Activated CD8-positive, alpha-beta T cell treated with anti-CD3 and anti-CD28 coated beads, Interleukin-2, amount 10 ng/mL, durations not matched to agents 7 days and 5 days (primary cell): Measurements from ENCODE around the gene KNDC1. TPM values are rescaled to one million over a fixed set of nuclear protein-coding genes. Genes with fewer than 3 reads are reported as not detected.
"Not testable (repeated sequence)": the region's sequence is repeated elsewhere in the genome, so short reads cannot be mapped to it uniquely, and the experiment has no call there.

Source experiments
- ATAC-seq: fragments of 150-1000 bp; cut with Tn5 transposase; one replicate; pipeline ENCODE4 v1.10.0; 2021; ENCODE audit warnings: moderate library complexity
- CTCF ChIA-PET: fragments of 350-600 bp; sonication (Branson Sonifier 250); formaldehyde crosslinking; loops from one replicate; lab custom pipeline; 2021; ENCODE audit warnings: antibody characterized with exemption; lab: Charles Lee
- POLR2A ChIA-PET: fragments of 350-600 bp; sonication (Branson Sonifier 250); formaldehyde crosslinking; loops from one replicate; lab custom pipeline; 2021; ENCODE audit warnings: antibody characterized with exemption; lab: Charles Lee
- DNase-seq: peaks from one replicate; pipeline ENCODE4 v3.0.0-alpha.2; 2020
- H3K27ac Mint-ChIP-seq: one replicate; pipeline ENCODE4 v1.8.0; 2021; ENCODE audit warnings: mild to moderate bottlenecking, mixed read lengths
- H3K27me3 Mint-ChIP-seq: one replicate; pipeline ENCODE4 v1.8.0; 2021; ENCODE audit warnings: low read depth, mixed read lengths
- H3K36me3 Mint-ChIP-seq: one replicate; pipeline ENCODE4 v1.8.0; 2021; ENCODE audit warnings: low read depth, mixed read lengths
- H3K4me1 Mint-ChIP-seq: one replicate; pipeline ENCODE4 v1.8.0; 2021; ENCODE audit warnings: low read depth, mixed read lengths
- H3K4me3 Mint-ChIP-seq: one replicate; pipeline ENCODE4 v1.8.0; 2021; ENCODE audit warnings: mild to moderate bottlenecking, mixed read lengths
- H3K9me3 Mint-ChIP-seq: one replicate; pipeline ENCODE4 v1.8.0; 2022; ENCODE audit warnings: mixed read lengths; ENCODE audit not compliant: insufficient read depth
- total RNA-seq, 2 experiments: library from RNA; stranded (reverse); gene quantifications; one replicate each; pipeline ENCODE4 v1.2.3, GENCODE V29; 2021

KNDC1 gene
- total RNA-seq, 2 experiments from 2014 or later = 0.21 to 0.32 TPM

DNA sequence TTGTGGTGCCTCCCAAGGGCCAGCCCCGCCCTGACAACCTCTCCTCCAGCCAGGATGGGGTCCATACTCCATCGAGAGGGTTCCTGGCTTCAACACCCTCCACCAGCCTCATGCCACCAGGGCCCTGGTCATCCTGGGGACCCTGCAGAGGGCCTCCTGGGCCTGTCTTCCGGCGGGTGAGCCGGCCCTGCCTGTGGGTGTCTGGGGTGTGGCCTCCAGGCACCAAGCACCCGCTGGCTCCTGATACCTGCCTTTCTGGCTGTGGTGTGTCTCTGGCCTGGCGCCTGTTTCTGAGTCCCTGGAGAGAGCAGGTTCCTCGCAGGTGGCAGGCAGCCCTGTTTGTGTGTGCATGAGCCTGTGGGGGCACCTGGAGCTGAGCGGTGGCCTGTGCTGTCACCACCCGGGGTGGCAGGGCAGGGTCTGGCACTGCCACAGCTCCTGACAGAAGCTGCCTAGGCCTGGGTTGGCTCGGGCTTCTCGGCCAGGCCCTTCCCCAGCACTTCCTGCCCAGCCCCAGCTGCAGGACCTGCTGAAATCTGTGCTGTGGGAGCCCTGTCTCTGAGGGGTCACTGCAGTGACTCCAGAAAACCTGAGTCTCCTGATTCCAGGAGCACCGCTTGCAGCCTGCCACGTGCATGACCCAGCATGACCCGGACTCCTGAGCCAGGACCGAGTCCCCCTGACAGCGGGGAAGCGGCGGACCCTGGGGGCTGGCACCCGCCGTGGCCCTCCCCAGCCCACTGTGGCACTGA is 98.2 kb downstream of the KNDC1 start:
- DNase-seq = peak; percentile 66
- no peaks in the 10 kb centered on the region for H3K9me3 Mint-ChIP-seq
- peak; percentile 18 for ATAC-seq
- H3K27ac Mint-ChIP-seq = peak overlapping the region; percentile 95
- H3K27me3 Mint-ChIP-seq = peaks cover 2% of the 10 kb centered on the region
- ChIA-PET CTCF (interaction anchor here (1.1 to 4.1 kb wide), 7 partner anchors 17 to 115 kb away, joined by 3 to 14 read pairs (median 6); no protein-coding TSS in a partner anchor), POLR2A (interaction anchor here (0.8 to 1.5 kb wide), 2 partner anchors 17 to 20 kb away, joined by 4 to 5 read pairs; no protein-coding TSS in a partner anchor)
- peaks cover 8% of the 10 kb centered on the region for H3K36me3 Mint-ChIP-seq
- H3K4me1 Mint-ChIP-seq = peaks cover 61% of the 10 kb centered on the region
- peak overlapping the region; percentile 62 for H3K4me3 Mint-ChIP-seq

DNA sequence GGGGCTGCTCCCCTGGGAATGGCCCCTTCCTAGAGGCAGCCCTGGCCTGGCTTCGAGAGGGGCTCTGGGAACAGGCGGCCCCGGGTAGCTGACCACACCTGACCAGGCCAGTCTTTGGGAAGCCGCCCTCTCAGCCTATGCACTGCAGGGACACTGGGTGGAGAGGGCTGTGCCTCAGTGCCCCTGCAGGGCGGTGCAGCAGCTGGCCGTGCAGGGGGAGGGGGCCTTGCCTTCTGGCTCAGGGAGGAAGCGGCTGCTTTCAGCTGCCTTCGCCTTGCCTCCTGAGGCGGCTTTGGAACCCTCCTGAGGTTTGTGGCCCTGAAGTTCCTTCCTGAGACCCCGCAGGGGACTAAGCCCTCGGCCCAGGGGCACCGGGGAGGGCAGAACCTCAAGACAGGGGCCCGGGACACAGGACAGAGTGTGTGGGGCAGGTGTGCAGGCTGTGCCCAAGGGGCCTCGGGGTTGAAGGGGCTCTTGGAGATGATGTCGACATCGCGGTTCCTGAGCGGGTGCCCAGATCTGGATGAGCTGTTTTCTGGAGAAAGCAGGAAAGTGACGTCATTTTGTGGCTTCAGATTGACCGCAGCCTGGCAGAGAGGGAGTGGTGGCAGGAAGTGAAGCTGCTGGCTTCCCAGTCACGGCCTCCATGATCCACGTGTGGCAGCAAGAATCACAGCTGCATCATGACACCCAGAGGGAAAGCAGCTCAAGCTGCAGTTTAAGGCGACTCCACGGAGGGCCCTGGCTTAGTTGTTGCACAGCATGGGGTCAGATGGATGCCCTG is 99.0 kb downstream of the KNDC1 start:
- POLR2A ChIA-PET = interaction anchor here (0.7 to 1.5 kb wide), 5 partner anchors 16 to 19 kb away, joined by 3 to 7 read pairs (median 4); no protein-coding TSS in a partner anchor
- Mint-ChIP-seq H3K27ac (peak overlapping the region; percentile 95), H3K4me1 (peaks cover 69% of the 10 kb centered on the region), H3K9me3 (no peaks in the 10 kb centered on the region), H3K27me3 (peaks cover 2% of the 10 kb centered on the region), H3K36me3 (peaks cover 10% of the 10 kb centered on the region), H3K4me3 (peak overlapping the region; percentile 60)
- CTCF ChIA-PET = interaction anchor here (0.7 to 4.1 kb wide), 8 partner anchors 16 to 262 kb away, joined by 3 to 14 read pairs (median 6); no protein-coding TSS in a partner anchor
- peak; percentile 39 for ATAC-seq
- DNase-seq = peak; percentile 89

DNA sequence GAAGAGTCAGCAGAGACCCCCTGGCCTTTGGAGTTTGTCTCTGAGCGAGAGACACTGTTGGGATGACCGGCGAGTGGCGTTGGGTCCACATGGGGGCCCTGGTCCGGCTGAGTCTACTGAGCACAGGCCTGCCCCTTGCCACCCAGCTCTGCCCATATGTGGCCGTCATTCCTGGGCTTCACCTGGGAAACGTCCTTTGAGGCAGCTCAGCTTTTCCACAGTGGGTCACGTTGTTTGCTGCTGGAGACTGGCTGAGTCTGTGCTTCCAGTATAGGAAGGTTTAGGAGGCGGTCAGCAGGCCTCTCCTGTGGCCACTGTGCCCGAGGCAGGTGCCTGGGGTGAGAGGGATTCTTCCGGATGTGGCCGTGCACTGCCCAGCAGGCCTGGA is 99.6 kb downstream of the KNDC1 start:
- DNase-seq = no peak
- POLR2A ChIA-PET = interaction anchor here (0.7 to 1.0 kb wide), 3 partner anchors 15 to 18 kb away, joined by 3 to 7 read pairs (median 3); no protein-coding TSS in a partner anchor
- Mint-ChIP-seq H3K9me3 (no peaks in the 10 kb centered on the region), H3K36me3 (peaks cover 14% of the 10 kb centered on the region), H3K27ac (peak overlapping the region; percentile 95), H3K27me3 (peaks cover 2% of the 10 kb centered on the region), H3K4me3 (peak overlapping the region; percentile 60), H3K4me1 (peaks cover 75% of the 10 kb centered on the region)
- no peak for ATAC-seq
- CTCF ChIA-PET = interaction anchor here (1.3 to 4.1 kb wide), 5 partner anchors 15 to 116 kb away, joined by 5 to 14 read pairs (median 6); no protein-coding TSS in a partner anchor

DNA sequence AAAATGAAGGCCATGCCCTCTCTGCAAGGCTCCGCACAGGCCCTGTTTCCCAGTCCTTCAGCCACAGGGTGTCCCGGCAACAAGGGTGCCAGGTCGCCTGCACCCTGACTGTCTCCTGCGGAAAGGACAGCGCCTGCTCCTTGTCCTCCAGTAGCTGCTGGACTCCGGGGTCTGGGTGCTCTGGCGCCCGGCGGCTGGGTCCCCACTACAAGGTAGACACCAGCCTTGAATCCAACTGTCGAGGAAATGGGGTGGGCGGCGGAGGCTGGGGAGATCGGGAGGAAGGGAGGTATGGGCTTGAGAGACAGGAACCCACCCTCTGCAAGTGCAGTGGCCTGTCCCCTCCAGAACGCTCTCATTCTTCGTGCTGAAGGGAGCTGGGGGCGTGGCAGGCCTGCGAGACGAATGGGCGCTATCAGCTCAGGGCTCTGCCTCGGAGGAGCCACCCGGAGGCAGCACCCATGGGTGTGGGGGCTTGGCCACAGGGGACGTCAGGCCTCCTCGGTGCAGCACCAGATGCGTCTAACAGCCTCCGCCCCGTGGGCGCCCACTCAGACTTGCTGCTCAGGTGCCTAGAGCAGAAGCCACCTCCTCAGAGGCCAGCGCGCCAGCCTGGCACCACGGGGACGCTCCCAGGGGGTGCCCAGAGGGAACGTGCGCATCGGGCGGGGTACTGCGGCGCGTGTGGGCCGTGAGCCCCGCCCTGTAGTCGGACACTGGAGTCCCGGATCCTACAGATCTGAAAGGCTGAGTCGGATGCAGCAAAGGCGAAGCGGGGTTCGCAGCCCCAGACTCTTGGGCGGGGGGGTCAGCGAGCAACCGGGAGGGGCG is 101.1 kb downstream of the KNDC1 start:
- ATAC-seq (peak; percentile 50), DNase-seq (peak; percentile 73)
- Mint-ChIP-seq H3K9me3 (no peaks in the 10 kb centered on the region), H3K4me3 (peak overlapping the region; percentile 74), H3K36me3 (peaks cover 23% of the 10 kb centered on the region), H3K27me3 (no peaks in the 10 kb centered on the region), H3K4me1 (peaks cover 87% of the 10 kb centered on the region), H3K27ac (peak overlapping the region; percentile 95)
- POLR2A ChIA-PET = interaction anchor here (0.9 to 1.4 kb wide), 2 partner anchors 15 to 20 kb away, joined by 4 to 7 read pairs; partner anchors contain the start of gene ADAM8
- CTCF ChIA-PET = interaction anchor here (1.0 to 1.5 kb wide), 4 partner anchors 15 to 68 kb away, joined by 3 to 5 read pairs (median 4); partner anchors contain the start of gene ADAM8

DNA sequence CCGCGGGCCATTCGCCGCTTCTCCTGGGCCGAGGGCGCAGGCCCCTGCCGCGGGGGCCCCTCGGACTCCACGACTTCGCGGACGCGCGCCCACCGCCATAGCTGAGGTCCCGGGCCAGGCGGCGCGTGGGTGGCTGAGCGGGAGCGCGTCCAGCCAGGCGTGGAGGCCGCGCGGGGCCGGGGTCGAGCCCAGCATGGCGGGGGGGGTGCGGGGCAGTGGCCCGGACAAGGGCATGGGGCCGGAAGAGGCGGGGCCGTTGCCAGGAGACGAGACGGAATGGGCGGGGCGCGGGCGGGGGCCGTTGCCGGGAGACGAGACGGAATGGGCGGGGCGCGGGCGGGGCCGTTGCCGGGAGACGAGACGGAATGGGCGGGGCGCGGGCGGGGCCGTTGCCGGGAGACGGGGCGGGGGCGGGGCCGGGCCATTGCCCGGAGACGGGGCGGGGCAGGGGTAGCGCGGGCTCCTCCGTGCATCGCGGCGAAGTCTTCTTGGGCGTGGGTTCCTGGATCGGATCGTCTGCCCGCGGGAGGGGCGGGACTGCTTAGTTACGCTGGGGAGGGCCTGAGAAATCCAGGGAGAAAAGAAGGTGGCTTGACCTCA is 101.8 kb downstream of the KNDC1 start:
- peak overlapping the region; percentile 74 for H3K4me3 Mint-ChIP-seq
- no peaks in the 10 kb centered on the region for H3K9me3 Mint-ChIP-seq
- H3K4me1 Mint-ChIP-seq = peaks cover 82% of the 10 kb centered on the region
- peak; percentile 49 for ATAC-seq
- POLR2A ChIA-PET = interaction anchor here (1.4 kb wide), 1 partner anchor 14 kb away, joined by 7 read pairs; the partner anchor contains the start of gene ADAM8
- CTCF ChIA-PET = interaction anchor here (1.0 to 2.9 kb wide), 5 partner anchors 10 to 68 kb away, joined by 3 to 17 read pairs (median 4); partner anchors contain the start of gene ADAM8
- peak overlapping the region; percentile 60 for H3K27ac Mint-ChIP-seq
- DNase-seq = peak; percentile 90
- H3K27me3 Mint-ChIP-seq = no peaks in the 10 kb centered on the region
- H3K36me3 Mint-ChIP-seq = peaks cover 23% of the 10 kb centered on the region

DNA sequence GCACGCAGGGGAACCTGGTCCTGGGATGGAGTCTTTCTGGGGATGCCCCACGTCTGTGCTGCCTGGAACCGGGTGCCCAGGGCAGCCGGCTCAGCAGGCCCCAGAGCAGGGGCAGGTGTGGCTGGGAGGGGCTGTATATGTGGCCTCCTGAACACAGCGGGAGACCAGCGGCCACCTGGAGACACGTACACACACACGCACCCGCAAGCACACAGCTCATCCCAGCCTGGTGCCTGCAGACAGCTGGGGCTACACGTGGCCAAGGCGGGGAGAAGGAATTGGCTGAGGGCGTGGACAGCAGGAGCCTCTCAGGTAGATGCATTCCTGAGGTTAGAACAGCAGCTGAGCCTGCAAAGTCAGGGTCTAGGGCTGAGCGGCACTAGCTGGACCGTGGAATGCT is 102.7 kb downstream of the KNDC1 start:
- H3K9me3 Mint-ChIP-seq = no peaks in the 10 kb centered on the region
- H3K27me3 Mint-ChIP-seq = no peaks in the 10 kb centered on the region
- POLR2A ChIA-PET = interaction anchor here (0.6 kb wide), 2 partner anchors 12 to 127 kb away, joined by 3 read pairs; no protein-coding TSS in a partner anchor
- H3K36me3 Mint-ChIP-seq = peaks cover 23% of the 10 kb centered on the region
- ATAC-seq = no peak
- DNase-seq = no peak
- no peak overlapping the region for H3K27ac Mint-ChIP-seq
- CTCF ChIA-PET = interaction anchor here (1.0 to 2.9 kb wide), 2 partner anchors 10 to 13 kb away, joined by 3 to 17 read pairs; partner anchors contain the start of gene ADAM8
- peaks cover 74% of the 10 kb centered on the region for H3K4me1 Mint-ChIP-seq
- H3K4me3 Mint-ChIP-seq = no peak overlapping the region

DNA sequence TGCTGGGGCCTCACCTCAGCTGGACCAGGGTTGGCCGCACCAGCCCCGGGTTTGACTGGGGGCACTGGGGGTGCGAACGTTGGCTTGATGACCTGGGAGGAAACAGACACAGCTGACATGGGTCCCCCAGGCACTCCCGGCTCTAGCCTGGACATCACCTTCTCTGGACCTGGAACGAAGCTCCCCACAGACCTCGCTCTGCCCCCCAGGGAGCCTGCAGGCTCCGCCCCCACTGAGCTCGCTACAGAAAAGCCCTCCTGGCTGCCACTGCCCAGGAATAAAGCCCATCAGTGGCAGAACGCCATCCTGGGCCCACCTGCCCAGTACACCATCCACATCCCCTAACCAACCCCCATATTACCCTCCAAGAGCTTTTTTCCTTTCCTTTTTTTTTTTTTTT is 103.7 kb downstream of the KNDC1 start:
- H3K9me3 Mint-ChIP-seq = no peaks in the 10 kb centered on the region
- no peak overlapping the region for H3K4me3 Mint-ChIP-seq
- POLR2A ChIA-PET = interaction anchor here (0.9 to 2.1 kb wide), 3 partner anchors 9 to 44 kb away, joined by 3 to 11 read pairs (median 5); partner anchors contain the start of gene ADAM8
- no peaks in the 10 kb centered on the region for H3K27me3 Mint-ChIP-seq
- CTCF ChIA-PET = interaction anchor here (0.6 to 2.9 kb wide), 2 partner anchors 12 to 16 kb away, joined by 3 to 17 read pairs; partner anchors contain the start of gene ADAM8
- peaks cover 23% of the 10 kb centered on the region for H3K36me3 Mint-ChIP-seq
- H3K27ac Mint-ChIP-seq = peak overlapping the region; percentile 76
- ATAC-seq = no peak
- DNase-seq = no peak
- peaks cover 65% of the 10 kb centered on the region for H3K4me1 Mint-ChIP-seq

DNA sequence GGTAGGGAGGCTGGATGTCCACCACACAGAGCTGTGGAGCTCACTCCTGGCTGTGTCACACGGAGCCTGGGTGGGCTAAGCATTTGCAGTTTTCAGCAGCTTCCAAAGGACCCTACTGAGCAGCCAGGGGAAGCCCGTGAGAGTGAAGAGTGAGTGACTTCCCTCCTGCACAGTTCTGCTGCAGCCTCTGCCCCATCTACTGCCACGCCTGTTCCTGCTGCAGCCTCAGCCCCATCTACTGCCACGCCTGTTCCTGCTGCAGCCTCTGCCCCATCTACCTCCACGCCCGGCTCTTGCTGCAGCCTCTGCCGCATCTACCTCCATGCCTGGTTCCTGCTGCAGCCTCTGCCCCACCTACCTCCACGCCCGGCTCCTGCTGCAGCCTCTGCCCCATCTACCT is 104.4 kb downstream of the KNDC1 start:
- H3K4me1 Mint-ChIP-seq = peaks cover 58% of the 10 kb centered on the region
- H3K4me3 Mint-ChIP-seq = peak overlapping the region; percentile 18
- no peak for ATAC-seq

DNA sequence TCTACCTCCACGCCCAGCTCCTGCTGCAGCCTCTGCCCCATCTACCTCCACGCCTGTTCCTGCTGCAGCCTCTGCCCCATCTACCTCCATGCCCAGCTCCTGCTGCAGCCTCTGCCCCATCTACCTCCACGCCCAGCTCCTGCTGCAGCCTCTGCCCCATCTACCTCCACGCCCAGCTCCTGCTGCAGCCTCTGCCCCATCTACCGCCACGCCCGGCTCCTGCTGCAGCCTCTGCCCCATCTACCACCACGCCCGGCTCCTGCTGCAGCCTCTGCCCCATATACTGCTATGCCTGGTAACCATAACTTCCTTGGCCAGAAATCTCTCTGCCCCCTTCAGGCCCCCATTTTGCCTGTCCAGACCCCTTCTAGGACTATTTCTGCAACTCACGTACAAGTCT is 105.0 kb downstream of the KNDC1 start:
- DNase-seq, H3K4me3 Mint-ChIP-seq, ATAC-seq, H3K27ac Mint-ChIP-seq, H3K27me3 Mint-ChIP-seq, H3K9me3 Mint-ChIP-seq, CTCF ChIA-PET: not testable (repeated sequence)
- Mint-ChIP-seq H3K4me1 (peaks cover 53% of the 10 kb centered on the region), H3K36me3 (peaks cover 23% of the 10 kb centered on the region)
- POLR2A ChIA-PET = interaction anchor here (2.1 kb wide), 1 partner anchor 11 kb away, joined by 11 read pairs; the partner anchor contains the start of gene ADAM8

More for the DNA sequence above, 104.4 kb downstream of the KNDC1 start:
- H3K27me3 Mint-ChIP-seq = no peaks in the 10 kb centered on the region
- CTCF ChIA-PET = interaction anchor here (2.9 kb wide), 1 partner anchor 11 kb away, joined by 17 read pairs; the partner anchor contains the start of gene ADAM8
- POLR2A ChIA-PET = interaction anchor here (0.9 to 2.1 kb wide), 3 partner anchors 8 to 43 kb away, joined by 3 to 11 read pairs (median 5); partner anchors contain the start of gene ADAM8
- H3K27ac Mint-ChIP-seq = peak overlapping the region; percentile 76
- peak; percentile 75 for DNase-seq
- no peaks in the 10 kb centered on the region for H3K9me3 Mint-ChIP-seq
- H3K36me3 Mint-ChIP-seq = peaks cover 23% of the 10 kb centered on the region
